GM10847 (cell line): Measurements from ENCODE around the gene HLA-DOB.

Experiments used
- POLR2A ChIP-seq: IDR thresholded peaks from 2 replicates; pipeline ENCODE4 v1.6.1; 2011; ENCODE audit not compliant: insufficient read length; ENCODE audit errors: extremely low read depth

The HLA-DOB gene

GRCh38 chr6:32833664-32834063, 16.9 kb upstream of the HLA-DOB start:
- no peak for TF ChIP-seq POLR2A

- TF ChIP-seq POLR2A: no peak
Observed at GRCh38 chr6:32832535-32832934, 15.7 kb upstream of the HLA-DOB start.

DNA sequence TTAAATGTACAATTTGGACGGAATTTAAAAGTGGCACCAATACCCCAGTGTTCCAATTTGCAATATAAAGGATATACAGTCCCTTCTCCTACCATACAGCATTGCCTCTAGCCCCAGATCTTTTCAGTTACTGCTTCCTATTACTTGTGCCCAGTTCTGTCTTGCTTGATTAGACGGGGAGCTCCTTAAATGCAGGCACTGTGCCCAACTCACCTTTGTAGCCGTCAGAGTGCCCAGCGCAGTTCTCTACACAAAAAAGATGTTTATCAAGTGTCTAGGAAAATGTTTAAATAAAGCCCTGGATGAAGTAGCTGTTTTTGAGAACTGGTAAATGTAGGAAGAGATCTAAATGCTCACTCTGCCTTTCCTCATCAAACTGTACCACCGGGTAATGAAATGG, 14.1 kb upstream of the HLA-DOB start:
- no peak for TF ChIP-seq POLR2A

DNA sequence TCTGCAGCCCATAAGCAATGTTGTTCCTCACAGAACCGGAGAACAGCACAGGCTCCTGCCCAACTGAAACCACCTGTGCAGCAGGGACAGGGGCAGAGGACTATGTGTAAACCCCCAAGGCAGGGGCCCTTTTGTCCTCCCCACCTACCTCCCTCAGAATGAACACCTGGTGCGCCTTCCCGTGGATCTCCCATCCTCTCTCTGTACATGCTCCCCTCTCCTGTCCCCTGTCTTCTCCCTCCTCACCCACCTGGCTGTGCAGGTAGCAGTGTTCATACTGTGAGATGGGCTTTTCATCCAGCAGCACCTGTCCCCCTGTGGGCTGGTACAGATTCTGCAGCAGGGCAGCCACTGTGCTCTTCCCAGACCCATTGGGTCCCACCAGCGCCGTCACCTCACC, 13.2 kb upstream of the HLA-DOB start:
- TF ChIP-seq POLR2A: no peak

- no peak for TF ChIP-seq POLR2A
Observed at GRCh38 chr6:32829495-32829894, 12.7 kb upstream of the HLA-DOB start.

- no peak for TF ChIP-seq POLR2A
Observed at GRCh38 chr6:32827025-32827424, 10.2 kb upstream of the HLA-DOB start.

DNA sequence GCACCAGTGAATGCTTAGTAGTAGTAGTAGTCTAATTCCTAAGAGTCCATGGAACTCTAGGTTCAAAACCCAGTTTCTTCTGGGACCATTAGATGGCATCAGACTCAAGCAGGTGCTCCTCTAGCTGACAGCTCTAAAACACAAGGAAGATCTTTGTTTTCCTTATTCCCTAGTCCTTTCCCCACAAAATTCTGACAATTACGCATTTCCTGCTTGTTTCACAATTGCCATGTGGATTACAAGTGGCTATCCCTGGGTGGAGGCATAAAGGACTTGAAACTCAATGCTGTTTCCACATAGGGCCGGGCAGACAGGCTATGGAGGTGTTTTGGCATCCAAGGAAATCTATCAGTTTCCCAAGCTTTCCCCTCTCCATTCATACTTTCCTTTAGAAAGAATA, 9.2 kb upstream of the HLA-DOB start:
- no peak for TF ChIP-seq POLR2A

DNA sequence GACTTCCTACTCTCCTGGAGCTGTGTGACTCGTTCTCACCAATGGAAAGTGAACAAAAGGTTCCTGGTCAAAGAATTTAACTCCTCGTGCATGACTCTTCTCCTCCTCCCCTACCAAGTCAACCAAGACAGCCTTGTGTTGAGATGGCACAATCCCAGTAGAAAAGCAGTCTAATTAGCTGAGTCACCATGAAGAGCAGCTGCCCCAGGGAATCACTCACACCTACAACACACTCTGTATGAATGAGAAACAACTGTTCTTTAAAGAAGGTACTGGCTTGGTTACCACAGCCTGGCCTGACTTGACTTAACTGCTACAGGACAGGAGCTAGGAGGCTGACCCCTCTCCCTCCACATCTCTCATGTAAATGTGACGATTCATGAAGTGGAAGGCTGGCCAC, 2.9 kb upstream of the HLA-DOB start:
- no peak for TF ChIP-seq POLR2A

DNA sequence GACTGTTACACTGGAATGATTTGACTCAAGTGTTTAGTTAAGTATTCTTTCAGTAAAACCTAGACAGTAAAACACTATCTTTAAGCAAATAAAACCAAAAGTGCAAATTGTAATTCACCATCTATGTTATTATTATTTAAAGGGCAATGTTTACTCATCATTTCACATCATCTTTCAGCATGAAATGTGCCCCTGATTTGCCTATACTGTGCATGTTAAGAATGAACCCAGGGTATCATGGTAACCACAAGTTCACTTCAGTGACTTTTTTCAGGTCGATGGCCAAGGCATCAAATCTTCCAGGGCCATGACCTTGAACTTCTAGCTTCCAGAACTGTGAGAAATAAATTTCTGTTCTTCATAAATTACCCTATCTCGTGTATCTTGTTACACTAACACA, 2.1 kb upstream of the HLA-DOB start:
- TF ChIP-seq POLR2A: no peak

GRCh38 chr6:32815996-32816395, 806 bp downstream of the HLA-DOB start:
- TF ChIP-seq POLR2A: no peak

DNA sequence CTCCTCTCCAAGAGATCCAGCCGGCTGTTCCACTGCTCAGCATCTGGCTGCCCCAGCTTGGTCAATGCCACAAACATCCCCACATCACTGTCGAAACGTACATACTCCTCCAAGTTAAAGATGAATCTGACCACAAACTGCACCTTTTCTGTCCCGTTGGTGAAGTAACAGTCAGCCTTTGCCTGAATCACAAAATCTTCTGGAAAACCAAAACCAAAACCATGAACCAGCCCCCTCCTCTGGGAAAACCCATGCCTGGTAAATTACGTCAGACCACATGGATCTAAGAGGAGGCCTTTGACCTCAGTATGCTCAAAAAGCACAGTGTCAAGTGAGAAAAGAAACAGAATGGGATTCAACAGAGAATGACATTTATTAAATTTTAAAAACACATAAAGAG, 1.7 kb downstream of the HLA-DOB start:
- TF ChIP-seq POLR2A: no peak

GRCh38 chr6:32814145-32814544, 2.7 kb downstream of the HLA-DOB start:
- no peak for TF ChIP-seq POLR2A

DNA sequence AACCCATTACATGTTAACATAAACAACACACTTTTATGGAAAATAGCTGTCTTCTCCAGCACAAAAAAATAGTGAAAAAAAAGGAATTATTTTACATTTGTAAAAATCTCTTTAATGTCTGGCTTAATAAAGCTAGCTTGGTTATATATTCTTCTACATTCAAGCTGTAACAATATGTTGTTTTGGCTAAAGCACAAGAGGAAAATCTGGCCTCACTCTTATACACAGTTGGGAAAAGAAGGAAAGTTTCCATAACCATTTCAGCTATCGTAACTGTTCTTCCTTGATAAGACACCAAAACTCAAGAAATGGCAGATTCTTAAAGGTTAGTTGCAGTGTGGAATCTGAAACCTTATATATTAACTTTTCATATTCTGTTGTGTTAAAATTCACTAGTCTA, 7.6 kb downstream of the HLA-DOB start:
- TF ChIP-seq POLR2A: no peak

DNA sequence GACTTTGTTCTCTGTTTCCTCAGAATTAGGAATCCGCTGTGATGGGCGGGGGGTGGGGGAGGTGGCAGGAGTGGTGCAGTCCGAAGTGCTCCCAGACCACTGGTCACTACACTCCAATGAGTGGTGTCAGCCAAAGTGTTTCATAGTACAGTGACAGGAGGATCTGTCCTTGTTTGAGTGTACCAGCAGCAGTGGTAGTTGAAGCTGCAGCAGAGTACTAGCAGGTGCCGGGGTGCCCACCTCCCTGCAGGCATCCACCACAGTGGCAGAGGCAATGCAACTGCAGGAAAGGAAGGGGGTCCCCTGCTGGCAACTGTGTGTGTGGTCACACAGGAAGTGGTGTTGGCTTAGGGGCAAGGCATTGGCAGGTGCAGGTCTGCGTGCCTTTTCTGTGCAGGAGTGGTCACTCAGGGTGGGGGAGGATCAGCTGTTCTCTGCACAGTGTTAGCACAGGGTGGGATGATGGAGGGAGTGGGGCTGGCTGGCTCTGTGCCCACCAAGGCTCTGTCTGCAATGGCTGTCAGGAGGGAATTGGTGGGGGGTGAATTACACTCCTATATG, 9.7 kb downstream of the HLA-DOB start:
- no peak for TF ChIP-seq POLR2A

DNA sequence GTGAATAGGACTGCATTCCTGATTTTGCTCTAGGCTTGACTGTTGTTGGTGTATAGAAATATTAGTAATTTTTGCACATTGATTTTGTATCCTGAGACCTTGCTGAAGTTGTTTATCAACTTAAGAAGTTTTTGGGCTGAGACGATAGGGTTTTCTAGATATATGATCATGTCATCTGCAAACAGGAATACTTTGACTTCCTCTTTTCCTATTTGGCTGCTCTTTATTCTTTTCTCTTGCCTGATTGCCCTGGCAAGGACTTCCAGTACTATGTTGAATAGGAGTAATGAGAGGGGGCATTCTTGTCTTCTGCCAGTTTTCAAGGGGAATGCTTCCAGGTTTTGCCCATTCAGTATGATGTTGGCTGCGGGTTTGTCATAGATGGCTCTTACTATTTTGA, 13.4 kb downstream of the HLA-DOB start:
- TF ChIP-seq POLR2A: no peak

DNA sequence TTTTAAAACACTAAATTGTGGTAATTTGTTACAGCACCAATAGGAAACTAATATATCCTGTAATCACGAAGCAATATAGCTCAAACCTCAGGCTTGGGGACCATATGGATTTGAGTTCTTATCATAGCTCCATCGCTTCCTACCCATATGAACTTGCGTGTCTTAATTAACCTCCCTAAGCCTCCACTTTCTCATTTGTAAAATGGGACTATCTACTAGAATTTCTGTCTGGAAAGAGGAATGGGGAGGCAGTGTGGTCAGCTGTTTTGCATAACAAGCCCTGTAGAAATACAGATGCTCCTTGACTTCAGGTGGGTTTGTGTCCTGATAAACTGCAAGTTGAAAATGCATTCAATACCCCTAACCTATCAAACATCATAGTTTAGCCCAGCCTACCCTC, 17.1 kb downstream of the HLA-DOB start:
- TF ChIP-seq POLR2A: no peak

- no peak for TF ChIP-seq POLR2A
Observed at GRCh38 chr6:32799168-32799567, 17.6 kb downstream of the HLA-DOB start.
